Activated naive CD8-positive, alpha-beta T cell treated with anti-CD3 and anti-CD28 coated beads, Interleukin-2, amount 10 ng/mL, durations not matched to agents 7 days and 5 days (primary cell): ENCODE data around the gene SLC22A23. TPM values are rescaled to one million over a fixed set of nuclear protein-coding genes. Genes with fewer than 3 reads are reported as not detected.

ENCODE experiments used
- ATAC-seq: fragments of 150-1000 bp; cut with Tn5 transposase; one replicate; pipeline ENCODE4 v1.10.0; 2021; ENCODE audit warnings: low read depth, moderate library complexity
- POLR2A ChIA-PET: fragments of 350-600 bp; sonication (Branson Sonifier 250); formaldehyde crosslinking; loops from one replicate; lab custom pipeline; 2021; ENCODE audit warnings: antibody characterized with exemption; lab: Charles Lee
- DNase-seq: peaks from one replicate; pipeline ENCODE4 v3.0.0; 2021
- H3K27ac Mint-ChIP-seq: one replicate; pipeline ENCODE4 v1.8.0; 2022; ENCODE audit warnings: mild to moderate bottlenecking, mixed read lengths
- H3K27me3 Mint-ChIP-seq: one replicate; pipeline ENCODE4 v1.8.0; 2022; ENCODE audit warnings: mild to moderate bottlenecking, moderate library complexity, mixed read lengths
- H3K36me3 Mint-ChIP-seq: one replicate; pipeline ENCODE4 v1.8.0; 2021; ENCODE audit warnings: mild to moderate bottlenecking, mixed read lengths
- H3K4me1 Mint-ChIP-seq: one replicate; pipeline ENCODE4 v1.8.0; 2021; ENCODE audit warnings: mixed read lengths
- H3K4me3 Mint-ChIP-seq: one replicate; pipeline ENCODE4 v1.8.0; 2022; ENCODE audit warnings: mild to moderate bottlenecking, moderate library complexity, mixed read lengths
- H3K9me3 Mint-ChIP-seq: one replicate; pipeline ENCODE4 v1.8.0; 2021; ENCODE audit warnings: mixed read lengths
- total RNA-seq, 2 experiments: library from RNA; stranded (reverse); gene quantifications; one replicate each; pipeline ENCODE4 v1.2.3, GENCODE V29; 2021

Gene SLC22A23
- total RNA-seq, 2 experiments from 2014 or later, result 0.82 to 1.2 TPM

DNA sequence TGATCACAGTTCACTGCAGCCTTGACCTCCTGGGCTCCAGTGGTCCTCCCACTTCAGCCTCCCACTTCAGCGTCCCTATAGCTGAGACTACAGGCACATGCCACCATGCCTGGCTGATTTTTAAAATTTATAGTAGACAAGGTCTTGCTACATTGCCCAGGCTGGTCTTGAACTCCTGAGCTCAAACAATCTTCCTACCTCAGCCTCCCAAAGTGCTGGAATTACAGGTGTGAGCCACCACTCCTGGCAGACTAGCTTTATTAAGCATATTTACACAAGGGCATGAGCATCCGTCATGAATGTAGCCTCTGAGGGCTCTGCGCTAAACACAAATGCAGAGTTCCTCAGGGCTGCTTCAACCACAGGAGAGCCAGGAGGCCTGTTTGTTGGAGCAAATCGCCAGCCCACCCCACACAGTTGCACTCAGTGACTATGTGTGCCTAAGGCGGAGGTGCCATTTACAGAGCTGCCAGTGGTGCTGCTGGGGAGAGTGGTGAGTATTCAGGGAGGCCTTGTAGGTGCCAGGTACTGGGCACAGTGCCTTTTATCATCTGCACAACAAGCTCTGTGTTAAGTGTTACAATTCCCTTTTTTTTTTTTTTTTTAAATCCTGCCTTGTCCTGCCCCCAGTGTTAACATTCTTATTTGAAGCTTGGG, 119.9 kb downstream of the SLC22A23 start:
- Mint-ChIP-seq H3K9me3 (no peaks in the 10 kb centered on the region), H3K4me3 (no peak overlapping the region), H3K36me3 (no peaks in the 10 kb centered on the region), H3K27ac (no peak overlapping the region), H3K4me1 (peaks cover 10% of the 10 kb centered on the region), H3K27me3 (peaks cover 16% of the 10 kb centered on the region)
- POLR2A ChIA-PET, result no interaction called here
- no peak for ATAC-seq
- DNase-seq, result no peak

DNA sequence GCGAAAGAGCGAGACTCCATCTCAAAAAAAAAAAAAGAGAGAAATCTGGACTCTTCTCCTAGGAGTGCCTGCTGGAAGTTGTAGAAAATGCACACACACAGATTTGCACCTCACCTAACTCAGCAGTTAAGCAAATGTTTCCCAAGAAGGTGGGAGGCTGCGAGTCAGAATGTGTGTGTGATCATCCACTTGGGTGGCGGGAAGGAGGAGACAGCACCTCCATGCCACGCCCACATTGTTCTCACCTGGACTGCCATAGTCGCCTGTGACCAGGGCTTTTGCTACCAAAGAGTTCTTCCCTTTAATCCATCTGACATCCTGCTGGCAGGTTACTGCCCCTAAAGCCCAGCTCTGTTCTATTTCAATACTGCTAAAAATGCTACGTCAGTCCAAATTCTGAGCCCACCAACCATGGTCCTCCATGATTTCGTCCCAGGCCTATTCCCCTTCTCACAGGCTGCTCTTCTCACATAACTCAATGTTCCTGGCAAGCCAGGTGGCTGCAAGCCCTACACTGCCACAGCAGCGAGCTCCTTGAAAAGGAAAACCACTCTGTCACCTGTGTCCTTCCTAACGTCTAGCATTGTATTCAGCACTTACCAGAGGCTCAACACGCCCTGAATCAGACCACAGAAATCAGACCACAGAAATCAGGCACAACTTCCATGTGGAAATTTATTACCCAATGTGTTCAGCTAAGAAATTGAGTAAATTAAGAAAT, 120.6 kb downstream of the SLC22A23 start:
- H3K4me3 Mint-ChIP-seq, result no peak overlapping the region
- ATAC-seq (no peak), DNase-seq (no peak)
- POLR2A ChIA-PET, result no interaction called here
- H3K4me1 Mint-ChIP-seq, result peaks cover 10% of the 10 kb centered on the region
- H3K27me3 Mint-ChIP-seq, result peaks cover 17% of the 10 kb centered on the region
- no peaks in the 10 kb centered on the region for H3K36me3 Mint-ChIP-seq
- no peaks in the 10 kb centered on the region for H3K9me3 Mint-ChIP-seq
- H3K27ac Mint-ChIP-seq, result no peak overlapping the region

DNA sequence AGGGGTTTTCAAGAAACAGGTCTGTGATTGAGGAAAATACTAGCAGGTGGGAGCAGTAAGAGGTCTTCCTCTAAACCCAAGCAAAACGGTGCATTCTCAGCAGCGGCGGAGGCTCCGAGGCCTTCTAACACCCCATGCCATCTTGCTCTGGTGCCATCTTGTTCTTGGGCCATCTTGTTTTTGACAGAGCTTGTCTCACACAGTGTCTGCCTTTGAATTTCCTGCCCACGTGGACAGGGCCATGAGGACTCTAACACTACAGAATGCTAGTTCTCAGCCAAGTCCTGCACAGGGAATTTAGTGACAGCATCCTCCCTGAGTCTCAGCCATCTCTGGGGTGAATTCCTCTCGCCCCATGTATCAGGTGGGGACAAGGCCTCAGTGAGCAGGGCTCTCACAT, 121.7 kb downstream of the SLC22A23 start:
- H3K27me3 Mint-ChIP-seq, result peaks cover 20% of the 10 kb centered on the region
- H3K9me3 Mint-ChIP-seq, result no peaks in the 10 kb centered on the region
- H3K27ac Mint-ChIP-seq, result no peak overlapping the region
- no peak overlapping the region for H3K4me3 Mint-ChIP-seq
- POLR2A ChIA-PET, result no interaction called here
- DNase-seq, result no peak
- no peak for ATAC-seq
- peaks cover 10% of the 10 kb centered on the region for H3K4me1 Mint-ChIP-seq
- H3K36me3 Mint-ChIP-seq, result no peaks in the 10 kb centered on the region

DNA sequence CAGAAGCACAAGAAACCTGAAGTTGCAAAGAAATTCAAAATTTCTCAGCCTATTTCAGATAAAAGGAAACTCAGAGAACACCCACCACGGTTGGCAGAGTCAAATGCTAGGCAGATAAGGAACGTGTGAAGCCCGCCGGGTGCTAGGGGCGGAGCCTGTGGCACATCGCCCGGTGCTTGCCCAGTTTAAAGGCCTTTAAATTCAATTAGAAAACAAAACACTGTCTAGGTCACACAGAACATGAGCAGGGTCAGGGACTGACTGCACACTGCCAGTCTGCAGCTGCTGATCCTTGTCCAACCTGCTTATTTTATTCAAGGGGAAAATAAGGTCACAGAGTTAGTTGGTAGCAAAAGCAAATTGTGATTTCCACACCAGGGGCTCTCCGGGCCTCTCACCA, 122.3 kb downstream of the SLC22A23 start:
- Mint-ChIP-seq H3K27me3 (peaks cover 20% of the 10 kb centered on the region), H3K27ac (no peak overlapping the region)

DNA sequence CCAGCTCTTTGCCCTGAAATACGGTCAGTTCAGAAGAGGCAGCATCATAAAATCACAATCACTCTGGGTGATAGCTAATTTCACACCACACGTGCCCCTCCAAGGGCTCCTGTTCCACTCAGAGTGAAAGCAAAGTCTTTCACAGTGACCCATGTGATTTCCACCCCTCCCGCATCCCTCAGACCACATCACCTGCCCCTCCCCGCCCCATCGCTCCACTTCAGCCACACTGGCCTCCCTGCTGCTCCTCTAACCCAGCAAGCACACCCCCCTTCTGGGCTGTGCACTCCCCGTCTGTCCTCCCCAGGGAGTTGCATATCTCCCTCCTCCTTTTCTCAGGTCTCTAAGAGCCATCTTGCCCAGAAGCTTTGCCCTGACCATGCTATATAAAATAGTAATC, 123.6 kb downstream of the SLC22A23 start:
- Mint-ChIP-seq H3K36me3 (no peaks in the 10 kb centered on the region), H3K27me3 (peaks cover 20% of the 10 kb centered on the region), H3K27ac (no peak overlapping the region), H3K4me3 (no peak overlapping the region), H3K9me3 (no peaks in the 10 kb centered on the region), H3K4me1 (peaks cover 8% of the 10 kb centered on the region)
- no peak for DNase-seq
- POLR2A ChIA-PET, result no interaction called here
- no peak for ATAC-seq

More for the DNA sequence above, 122.3 kb downstream of the SLC22A23 start:
- Mint-ChIP-seq H3K4me3 (no peak overlapping the region), H3K36me3 (no peaks in the 10 kb centered on the region), H3K9me3 (no peaks in the 10 kb centered on the region), H3K4me1 (peaks cover 10% of the 10 kb centered on the region)
- ATAC-seq (no peak), DNase-seq (no peak)
- POLR2A ChIA-PET, result no interaction called here

DNA sequence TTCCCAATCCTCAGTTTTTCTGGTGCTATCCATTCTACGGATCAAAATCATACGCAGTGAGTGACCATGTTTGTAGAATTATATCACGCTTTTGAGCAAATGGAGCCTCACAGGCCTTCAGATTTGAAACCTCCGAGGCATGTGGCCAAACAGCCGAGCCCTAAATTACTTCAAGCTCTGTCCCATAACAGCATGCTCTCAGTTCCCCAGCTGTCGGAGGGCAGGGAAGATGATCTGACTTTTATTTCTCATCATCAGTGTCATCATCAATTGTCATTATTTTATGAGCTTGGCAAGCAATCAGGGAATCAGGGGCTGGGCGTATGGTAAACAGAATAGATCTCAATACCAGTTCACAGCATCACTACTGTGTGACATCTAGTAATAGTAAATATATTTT, 124.9 kb downstream of the SLC22A23 start:
- Mint-ChIP-seq H3K9me3 (no peaks in the 10 kb centered on the region), H3K4me1 (no peaks in the 10 kb centered on the region), H3K36me3 (no peaks in the 10 kb centered on the region), H3K27me3 (peaks cover 20% of the 10 kb centered on the region), H3K27ac (no peak overlapping the region), H3K4me3 (no peak overlapping the region)
- POLR2A ChIA-PET, result no interaction called here
- ATAC-seq (no peak), DNase-seq (no peak)

DNA sequence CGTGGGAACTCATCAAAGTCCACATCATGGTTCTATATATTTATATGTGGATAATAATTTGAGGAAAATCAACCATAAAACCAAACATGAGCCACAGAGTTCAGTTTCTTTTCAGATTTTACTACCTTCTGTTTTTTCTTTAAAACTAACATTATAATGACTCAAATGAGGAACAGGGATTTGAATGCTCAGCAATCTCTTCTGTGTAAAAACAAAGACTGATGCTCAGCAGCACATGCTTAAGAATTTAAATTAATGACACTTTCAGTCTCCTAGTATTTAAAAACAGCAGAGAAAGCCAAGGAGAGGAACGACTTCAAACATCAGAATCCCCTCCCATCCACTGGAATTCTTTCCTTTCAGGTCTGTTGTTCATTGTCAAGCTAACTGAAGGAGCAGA, 125.4 kb downstream of the SLC22A23 start:
- ATAC-seq, result no peak
- POLR2A ChIA-PET, result no interaction called here
- no peaks in the 10 kb centered on the region for H3K4me1 Mint-ChIP-seq
- H3K9me3 Mint-ChIP-seq, result no peaks in the 10 kb centered on the region
- H3K36me3 Mint-ChIP-seq, result no peaks in the 10 kb centered on the region
- peaks cover 22% of the 10 kb centered on the region for H3K27me3 Mint-ChIP-seq
- no peak overlapping the region for H3K4me3 Mint-ChIP-seq
- no peak overlapping the region for H3K27ac Mint-ChIP-seq
- DNase-seq, result no peak

DNA sequence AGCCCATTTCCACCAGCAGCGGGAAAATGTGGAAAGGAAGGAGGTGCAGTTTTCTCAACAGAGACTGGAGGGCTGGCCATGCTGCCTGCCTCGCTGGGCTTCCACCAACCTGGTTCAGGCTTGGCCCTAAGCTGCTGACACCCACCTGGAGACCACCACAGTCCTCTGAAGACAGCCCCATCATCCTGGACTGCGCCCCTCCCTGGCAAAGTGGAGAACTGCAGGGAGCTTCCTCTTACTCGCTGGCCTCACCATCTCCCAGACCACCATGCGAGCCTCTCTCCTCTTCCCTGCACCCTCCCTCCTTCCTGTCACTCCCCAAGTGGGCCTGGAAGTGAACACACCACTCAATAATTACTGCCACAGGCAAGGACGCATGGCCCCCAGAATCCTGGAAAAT, 126.7 kb downstream of the SLC22A23 start:
- no peak for DNase-seq
- Mint-ChIP-seq H3K4me3 (no peak overlapping the region), H3K27me3 (peaks cover 25% of the 10 kb centered on the region), H3K27ac (no peak overlapping the region), H3K36me3 (no peaks in the 10 kb centered on the region), H3K9me3 (no peaks in the 10 kb centered on the region), H3K4me1 (no peaks in the 10 kb centered on the region)
- POLR2A ChIA-PET, result no interaction called here
- ATAC-seq, result no peak

DNA sequence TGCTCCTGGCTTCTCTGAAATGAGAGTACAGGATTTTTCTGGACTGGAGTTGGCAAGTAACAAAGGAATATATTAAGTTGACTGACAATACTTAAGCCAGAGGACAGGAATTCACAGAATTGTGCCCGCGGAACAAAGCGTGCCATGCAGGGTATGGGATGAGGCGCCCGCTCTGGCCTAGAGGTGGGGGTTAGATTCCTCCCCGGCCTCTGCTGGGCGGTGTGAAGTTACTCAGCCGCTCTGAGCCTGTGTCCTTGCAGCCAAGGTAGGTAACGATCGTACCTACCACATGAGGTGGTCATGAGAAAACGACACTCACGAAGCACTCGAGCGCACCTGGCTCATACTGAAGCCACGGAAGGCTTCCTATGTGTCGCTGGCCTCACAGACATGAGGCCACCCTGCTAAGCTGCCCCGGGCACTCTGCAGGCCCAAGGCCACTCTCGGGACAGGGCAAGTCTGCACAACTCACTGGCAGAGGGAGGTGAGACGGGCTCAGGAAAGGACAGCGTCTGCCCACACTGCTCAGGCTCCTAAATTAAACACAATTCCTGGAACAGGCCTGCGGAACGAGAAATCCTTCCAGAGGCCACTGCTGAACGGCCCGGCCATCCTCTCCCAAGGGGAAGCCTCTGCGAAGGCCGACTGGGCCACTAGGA, 127.3 kb downstream of the SLC22A23 start:
- ATAC-seq (no peak), DNase-seq (no peak)
- Mint-ChIP-seq H3K4me3 (no peak overlapping the region), H3K4me1 (no peaks in the 10 kb centered on the region), H3K36me3 (no peaks in the 10 kb centered on the region), H3K27me3 (peaks cover 26% of the 10 kb centered on the region), H3K9me3 (no peaks in the 10 kb centered on the region), H3K27ac (no peak overlapping the region)
- POLR2A ChIA-PET, result no interaction called here

DNA sequence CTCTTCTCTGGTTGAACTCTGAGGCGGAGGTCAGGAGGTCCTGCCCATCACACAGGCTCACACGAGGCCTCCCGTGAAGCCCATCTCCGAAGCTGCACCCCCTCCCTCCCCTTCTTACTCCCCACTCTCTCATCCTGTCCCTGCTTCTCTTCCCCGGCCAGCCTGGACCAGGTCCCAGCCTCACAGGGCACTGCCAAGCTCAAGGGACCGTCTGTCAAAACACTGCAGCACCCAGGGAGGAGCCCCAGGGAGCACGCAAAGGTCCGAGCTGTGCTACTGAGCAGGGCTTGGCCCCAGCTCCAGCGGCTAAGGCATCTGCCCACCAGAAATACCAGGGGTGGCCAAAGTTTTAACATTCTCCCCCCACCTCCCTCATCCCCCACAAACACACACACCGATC, 128.1 kb downstream of the SLC22A23 start:
- ATAC-seq, result no peak
- POLR2A ChIA-PET, result no interaction called here
- Mint-ChIP-seq H3K27me3 (peaks cover 22% of the 10 kb centered on the region), H3K9me3 (no peaks in the 10 kb centered on the region), H3K4me3 (no peak overlapping the region), H3K4me1 (no peaks in the 10 kb centered on the region), H3K27ac (no peak overlapping the region), H3K36me3 (no peaks in the 10 kb centered on the region)
- no peak for DNase-seq

DNA sequence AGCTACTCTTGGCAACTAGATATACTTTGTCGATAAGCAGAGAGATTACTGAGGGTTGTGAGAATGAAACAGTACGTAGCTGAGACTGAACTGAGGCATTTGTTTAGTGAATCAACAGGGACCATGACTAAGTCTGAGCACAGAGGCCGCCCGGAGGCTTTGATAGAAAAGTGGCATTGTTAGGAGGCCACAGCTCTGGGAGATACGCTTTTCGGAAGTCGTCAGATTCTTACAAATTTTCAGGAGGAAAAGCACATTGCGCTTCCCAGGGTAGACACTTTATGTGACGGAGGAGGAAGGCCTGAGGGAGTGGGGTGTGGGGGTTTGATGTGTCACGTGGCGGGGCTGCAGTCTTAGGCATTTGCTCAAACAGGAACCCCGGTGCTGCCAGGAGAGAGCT, 128.7 kb downstream of the SLC22A23 start:
- Mint-ChIP-seq H3K9me3 (no peaks in the 10 kb centered on the region), H3K4me3 (no peak overlapping the region), H3K27me3 (peaks cover 19% of the 10 kb centered on the region), H3K27ac (no peak overlapping the region), H3K36me3 (no peaks in the 10 kb centered on the region), H3K4me1 (no peaks in the 10 kb centered on the region)
- no peak for ATAC-seq
- no peak for DNase-seq
- POLR2A ChIA-PET, result no interaction called here

DNA sequence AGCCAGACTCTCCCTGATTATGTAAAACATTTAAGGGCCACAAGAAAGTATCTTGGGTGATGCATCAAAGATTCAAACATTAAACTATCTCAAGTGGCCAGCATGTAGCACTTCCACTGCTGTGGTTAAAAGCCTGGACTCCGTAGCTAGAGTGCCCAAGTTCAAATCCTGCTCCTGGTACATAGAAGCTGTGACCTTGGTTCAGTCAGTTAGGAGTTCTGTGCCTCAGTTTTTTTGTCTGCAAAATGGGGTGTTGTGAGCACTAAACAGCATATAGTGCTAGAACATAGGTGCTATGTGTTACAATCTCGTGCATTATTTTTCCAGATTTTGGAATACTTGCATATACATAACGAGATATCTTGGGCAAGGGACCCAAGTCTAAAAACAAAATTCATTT, 129.4 kb downstream of the SLC22A23 start:
- DNase-seq (no peak), ATAC-seq (no peak)
- H3K27me3 Mint-ChIP-seq, result peaks cover 14% of the 10 kb centered on the region
- H3K36me3 Mint-ChIP-seq, result no peaks in the 10 kb centered on the region
- no peaks in the 10 kb centered on the region for H3K4me1 Mint-ChIP-seq
- no peak overlapping the region for H3K4me3 Mint-ChIP-seq
- no peak overlapping the region for H3K27ac Mint-ChIP-seq
- no peaks in the 10 kb centered on the region for H3K9me3 Mint-ChIP-seq
- POLR2A ChIA-PET, result no interaction called here

DNA sequence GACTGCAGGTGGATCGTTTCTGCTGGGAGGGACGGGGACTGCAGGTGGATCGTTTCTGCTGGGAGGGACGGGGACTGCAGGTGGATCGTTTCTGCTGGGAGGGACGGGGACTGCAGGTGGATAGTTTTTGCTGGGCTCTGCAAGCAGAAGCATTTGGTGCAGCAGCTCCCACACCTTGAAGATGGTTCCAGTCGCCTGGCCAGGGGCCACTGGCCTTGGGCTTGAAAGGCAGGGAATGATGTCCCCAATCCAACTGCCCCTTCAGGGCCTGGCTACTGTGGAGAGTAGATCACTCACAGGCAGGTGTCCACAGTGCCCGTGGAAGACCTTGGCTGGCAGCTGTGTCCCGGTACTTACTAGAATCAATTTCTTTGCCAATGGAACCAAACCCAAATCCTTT, 129.9 kb downstream of the SLC22A23 start:
- no peaks in the 10 kb centered on the region for H3K9me3 Mint-ChIP-seq
- POLR2A ChIA-PET, result no interaction called here
- no peaks in the 10 kb centered on the region for H3K36me3 Mint-ChIP-seq
- H3K4me1 Mint-ChIP-seq, result no peaks in the 10 kb centered on the region
- H3K4me3 Mint-ChIP-seq, result no peak overlapping the region
- H3K27me3 Mint-ChIP-seq, result peaks cover 13% of the 10 kb centered on the region
- ATAC-seq (no peak), DNase-seq (no peak)
- H3K27ac Mint-ChIP-seq, result no peak overlapping the region
